HS-27A (cell line): ENCODE data around the gene KLF3.

Experiments used
- DNase-seq: peaks from one replicate; pipeline ENCODE4 v3.0.0-alpha.2; 2012; ENCODE audit warnings: low read depth, missing footprints

The KLF3 gene

GRCh38 chr4:38656111-38656510 lies 7.9 kb upstream of the KLF3 start:
- DNase-seq, result no peak

DNA sequence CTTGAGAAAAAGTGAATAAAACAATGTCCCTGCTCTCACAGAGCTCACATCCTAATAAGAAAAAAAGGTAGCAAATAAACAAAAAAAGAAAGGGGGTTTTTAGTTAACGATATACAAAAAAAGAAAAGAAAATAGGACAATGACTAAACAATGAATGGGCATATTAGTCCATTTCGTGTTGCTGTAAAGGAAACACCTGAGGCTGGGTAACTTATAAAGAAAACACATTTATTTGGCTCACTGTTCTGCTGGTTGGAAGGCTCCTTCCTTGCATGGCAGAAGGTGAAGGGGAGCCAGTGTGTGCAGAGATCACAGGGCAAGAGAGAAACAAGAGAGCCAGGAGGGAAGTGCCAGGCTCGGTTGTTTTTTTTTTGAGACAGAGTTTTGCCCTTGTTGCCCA lies 4.7 kb upstream of the KLF3 start:
- DNase-seq, result no peak

- DNase-seq, result no peak
These were observed 3.2 kb upstream of the KLF3 start for GRCh38 chr4:38660838-38661237.

- no peak for DNase-seq
These were observed 2.6 kb upstream of the KLF3 start for GRCh38 chr4:38661371-38661770.

GRCh38 chr4:38662522-38663089 lies 1.4 kb upstream of the KLF3 start:
- DNase-seq, result no peak

GRCh38 chr4:38663090-38663800 lies 754 bp upstream of the KLF3 start:
- DNase-seq, result no peak

GRCh38 chr4:38664706-38665401 lies 855 bp downstream of the KLF3 start:
- no peak for DNase-seq

DNA sequence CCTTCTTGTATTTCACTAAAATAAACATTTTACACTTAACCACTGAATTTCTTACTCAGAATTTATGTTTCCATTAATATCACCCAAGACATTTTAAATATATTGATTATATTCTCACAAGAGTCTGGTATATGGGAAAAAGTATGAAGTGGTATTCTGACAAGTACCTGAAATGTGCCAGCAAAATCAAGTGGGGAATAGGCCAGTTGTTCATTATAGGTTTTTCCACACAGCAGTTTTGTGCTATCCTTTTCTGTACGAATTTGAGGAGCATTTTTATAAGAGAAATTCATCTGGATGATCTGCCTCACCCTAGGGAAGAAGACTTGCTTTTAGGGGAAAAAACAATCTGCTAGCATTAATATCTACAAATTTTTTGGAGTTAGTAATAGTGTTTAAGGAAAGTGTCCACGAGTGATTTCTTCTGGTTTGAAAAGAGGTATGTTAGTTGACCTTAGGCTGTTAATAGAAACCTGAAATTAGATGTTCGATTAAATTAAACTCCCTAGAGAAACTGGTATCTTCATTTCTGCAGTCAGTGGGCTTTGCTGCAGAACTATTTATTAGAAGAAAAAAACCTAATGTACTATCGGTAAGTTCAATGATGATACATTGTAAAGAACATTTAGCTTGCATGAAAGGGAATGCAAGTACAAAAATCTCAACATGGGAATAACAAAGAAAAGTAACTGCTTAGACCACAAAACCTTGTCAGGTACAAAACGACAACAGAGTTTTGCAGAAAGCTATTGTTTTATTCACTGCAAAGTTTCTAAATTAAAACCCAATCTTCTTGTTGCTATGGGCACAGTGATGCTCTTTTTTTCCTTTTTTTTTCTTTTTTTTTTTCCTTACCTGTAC lies 1.8 kb downstream of the KLF3 start:
- DNase-seq, result no peak

- DNase-seq, result no peak
These were observed 2.7 kb downstream of the KLF3 start for GRCh38 chr4:38666766-38667084.

DNA sequence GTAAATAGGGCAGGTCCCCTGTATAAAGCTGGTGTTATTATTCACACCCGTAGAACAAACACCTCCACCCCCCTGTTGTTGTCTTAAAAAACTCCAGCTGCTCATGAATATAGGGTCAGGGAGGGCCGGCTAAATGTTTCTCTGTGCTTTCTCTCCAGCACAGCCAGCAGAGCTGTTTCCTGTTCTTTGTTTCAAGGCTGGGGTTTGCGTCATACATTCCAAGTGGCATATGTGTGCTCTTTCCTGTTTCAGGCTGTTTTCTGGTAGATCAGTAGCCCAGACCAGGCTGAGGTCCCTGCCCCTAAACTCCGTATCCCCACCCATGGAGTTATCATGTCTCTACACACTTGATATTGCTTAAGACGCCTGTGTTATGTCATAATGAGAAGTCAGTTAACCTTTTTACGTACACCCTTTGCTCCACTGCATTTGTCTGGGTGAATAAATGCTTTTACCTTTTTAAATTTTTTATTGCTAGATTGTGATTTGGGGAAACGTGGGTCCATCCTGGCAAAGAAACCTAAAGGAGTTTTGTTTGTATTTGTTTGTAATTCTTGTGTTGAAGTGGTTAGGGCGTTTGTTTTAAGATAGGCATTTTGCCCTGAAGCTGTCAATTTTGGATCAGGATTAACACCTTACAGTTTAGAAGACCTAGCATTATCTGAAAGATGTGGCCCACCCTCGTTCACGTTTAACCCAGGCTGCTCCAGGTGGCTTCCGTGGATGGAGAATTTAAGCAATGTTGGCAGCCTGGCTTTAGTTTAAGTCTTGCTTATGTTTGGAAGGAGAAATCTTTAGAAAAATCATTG lies 3.3 kb downstream of the KLF3 start:
- peak; percentile 74 for DNase-seq

GRCh38 chr4:38668203-38668971 lies 4.4 kb downstream of the KLF3 start:
- DNase-seq, result no peak

- DNase-seq, result no peak
These were observed 5.2 kb downstream of the KLF3 start for GRCh38 chr4:38669208-38669607.

- DNase-seq, result no peak
These were observed 6.3 kb downstream of the KLF3 start for GRCh38 chr4:38670109-38670901.

DNA sequence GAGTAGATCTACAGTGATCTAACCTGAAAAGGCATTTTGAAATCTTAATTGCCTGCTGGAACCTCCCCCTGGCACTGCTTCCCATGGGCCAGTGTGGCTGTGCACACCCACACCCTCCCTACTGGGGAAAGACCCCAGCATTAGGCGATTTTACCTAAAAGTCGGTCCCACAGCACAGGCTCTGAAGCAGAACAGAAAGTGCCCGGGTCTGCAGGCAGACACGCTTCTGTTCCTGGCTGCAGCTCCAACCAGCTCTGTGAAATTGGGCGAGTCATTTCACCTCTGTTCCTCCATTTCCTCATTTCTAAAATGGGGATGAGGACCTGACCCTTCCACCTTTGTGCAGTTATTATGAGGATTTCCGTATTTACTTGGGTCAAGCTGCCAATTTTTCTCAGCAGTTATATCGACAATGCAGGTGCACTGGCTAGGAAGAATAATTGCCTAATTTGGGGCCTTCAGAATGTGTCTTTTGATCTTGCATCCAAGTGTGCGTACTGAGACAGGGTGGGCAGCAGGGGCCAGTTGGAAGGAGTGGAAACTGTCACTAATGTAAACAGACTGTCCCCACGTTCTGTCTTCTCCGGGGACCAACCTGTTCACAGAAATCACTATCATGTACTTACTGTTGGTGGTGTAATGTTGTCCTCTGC lies 7.1 kb downstream of the KLF3 start:
- DNase-seq, result no peak

GRCh38 chr4:38671592-38671940 lies 7.6 kb downstream of the KLF3 start:
- DNase-seq, result no peak

- DNase-seq, result no peak
These were observed 8.0 kb downstream of the KLF3 start for GRCh38 chr4:38672074-38672396.

DNA sequence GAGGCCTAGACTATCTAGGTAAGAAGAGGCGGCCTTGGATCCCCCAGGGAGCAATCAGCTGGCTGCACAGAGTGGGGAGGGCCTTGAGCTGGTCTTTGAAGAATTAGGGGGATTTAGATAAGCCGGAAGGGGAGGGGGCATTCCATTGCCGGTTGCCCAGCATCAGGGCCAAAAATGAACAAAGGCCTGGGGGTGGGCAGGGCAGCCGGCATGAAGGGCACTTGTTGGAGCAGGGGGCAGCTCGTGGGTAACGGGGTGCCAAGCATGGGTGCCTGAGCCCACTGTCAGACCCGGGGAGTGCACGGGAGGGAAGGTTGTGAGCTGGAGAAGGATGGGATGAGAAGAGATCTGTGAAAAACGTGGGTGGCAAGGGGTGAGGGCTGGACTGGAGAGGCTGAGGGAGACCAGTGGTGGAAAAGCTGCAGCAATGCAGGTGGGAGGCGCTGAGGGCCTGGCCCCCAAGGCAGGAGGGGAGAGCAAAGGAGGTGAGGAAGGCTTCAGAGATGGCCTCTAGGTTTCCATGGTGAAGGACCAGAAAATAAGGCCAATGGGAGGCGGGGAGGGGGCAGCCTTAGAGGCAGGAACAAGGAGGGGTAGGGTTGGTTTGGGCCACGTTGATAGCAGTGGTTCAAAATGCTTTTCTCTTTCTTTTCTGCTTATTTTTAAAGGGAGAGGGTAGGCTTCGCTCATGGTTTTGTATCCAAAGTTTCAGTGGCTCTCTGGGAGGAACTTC lies 8.6 kb downstream of the KLF3 start:
- no peak for DNase-seq

- no peak for DNase-seq
These were observed 9.4 kb downstream of the KLF3 start for GRCh38 chr4:38673130-38673978.
